ENCODE results near the gene UQCC2.

UQCC2 gene

DNA sequence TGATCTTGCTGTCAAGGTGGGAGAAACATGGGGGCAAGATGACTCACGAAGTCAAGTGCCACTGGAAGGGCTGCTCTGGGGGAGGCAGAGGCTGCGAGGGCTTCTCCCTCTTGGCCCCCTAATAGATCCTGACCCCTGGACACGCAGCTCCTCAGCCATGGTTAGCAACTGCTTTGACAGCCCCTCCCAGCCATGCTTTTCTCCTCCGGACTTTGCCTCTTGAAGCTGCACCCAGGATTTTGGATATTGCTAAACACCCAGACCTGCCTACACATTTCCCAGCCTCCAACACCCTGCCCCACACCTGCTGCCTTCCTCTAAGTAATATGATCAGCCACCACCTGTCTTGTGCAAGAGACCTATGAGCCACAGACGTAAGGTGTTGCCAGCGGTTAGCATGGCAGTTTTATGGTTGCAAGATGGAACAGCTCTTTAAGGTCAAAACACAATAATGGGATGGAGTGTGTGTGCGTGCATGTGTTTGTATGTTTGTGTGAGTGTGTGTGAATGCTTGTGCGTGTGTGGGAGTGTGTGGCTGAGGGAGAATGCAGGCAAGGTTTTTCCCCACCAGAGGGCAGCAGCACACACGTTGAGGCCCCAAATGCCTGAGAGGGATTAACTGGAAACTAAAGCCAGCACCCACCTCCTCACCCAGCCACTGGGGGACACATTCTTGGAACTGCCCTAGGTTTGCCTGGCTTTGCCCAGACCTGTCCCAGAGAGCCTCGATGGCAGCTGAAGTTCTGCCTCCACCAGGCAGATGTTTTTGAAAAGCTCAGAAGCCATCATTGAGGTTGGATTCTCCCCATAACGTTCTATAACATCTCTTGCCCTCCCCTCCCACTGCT lies 32.7 kb upstream of the UQCC2 start:
- Histone ChIP-seq H3K4ac (ENCODE audit: low read depth in 1 of 2, low read length in 2 of 2) (peak overlapping the region in 1 of 2 experiments; percentile 88), H3K14ac (ENCODE audit: low read length in 2 of 2) (no peak overlapping the region), H3K23ac (ENCODE audit: low read length in 2 of 2) (no peak overlapping the region), H3K27me3 (ENCODE audit: control insufficient read depth in 1 of 2, insufficient read depth in 1 of 2, low read length in 2 of 2) (peaks cover 0 to 83% of the 10 kb centered on the region in 2 experiments), H2AFZ (ENCODE audit: low read depth, low read length) (no peak overlapping the region), H4K91ac (ENCODE audit: low read length) (peak overlapping the region; percentile 14), H3K79me1 (replicated peaks; ENCODE audit: low read length, poor library complexity, severe bottlenecking) (peaks cover 18% of the 10 kb centered on the region), H3K4me2 (ENCODE audit: low read length, poor library complexity, severe bottlenecking) (peak overlapping the region; percentile 31), H3K27ac (ENCODE audit: low read length, poor library complexity, severe bottlenecking) (peak overlapping the region; percentile 97), H3K4me3 (ENCODE audit: insufficient read depth in 1 of 2, low read depth in 1 of 2, low read length in 2 of 2) (no peak overlapping the region), H3K9ac (ENCODE audit: low read length) (no peak overlapping the region), H3K18ac (ENCODE audit: low read depth in 1 of 2, low read length in 2 of 2) (peak overlapping the region; percentile 79 to 81), H2BK15ac (ENCODE audit: low read depth, poor library complexity, severe bottlenecking) (no peak overlapping the region), H3K36me3 (ENCODE audit: control insufficient read depth in 1 of 2, insufficient read depth in 2 of 2, low read depth in 1 of 2, low read length in 2 of 2) (peaks cover 0 to 27% of the 10 kb centered on the region in 2 experiments), H2BK12ac (ENCODE audit: low read length in 2 of 2) (peak overlapping the region; percentile 29 to 34), H2BK5ac (ENCODE audit: low read depth, low read length, poor library complexity, severe bottlenecking) (peak overlapping the region; percentile 88), H2AK5ac (ENCODE audit: low read length, severe bottlenecking) (no peak overlapping the region), H3K9me3 (ENCODE audit: control insufficient read depth, low read length) (no peaks in the 10 kb centered on the region), H2BK120ac (ENCODE audit: low read depth, low read length) (peak overlapping the region; percentile 78), H3K4me1 (ENCODE audit: control insufficient read depth, insufficient read depth, low read depth, low read length) (peaks cover 46% of the 10 kb centered on the region), H4K8ac (ENCODE audit: low read length) (peak overlapping the region; percentile 45)
- DNase-seq = peak; percentile 84
- WGBS = 39% methylated on average over 10 of the region's 11 CpGs

- no peak overlapping the region for H3K4ac ChIP-seq (ENCODE audit: low read depth in 1 of 2, low read length in 2 of 2)
- whole genome bisulfite sequencing = 78% methylated on average over 7 of the region's 7 CpGs
Observed at GRCh38 chr6:33742837-33743236, 31.3 kb upstream of the UQCC2 start.

DNA sequence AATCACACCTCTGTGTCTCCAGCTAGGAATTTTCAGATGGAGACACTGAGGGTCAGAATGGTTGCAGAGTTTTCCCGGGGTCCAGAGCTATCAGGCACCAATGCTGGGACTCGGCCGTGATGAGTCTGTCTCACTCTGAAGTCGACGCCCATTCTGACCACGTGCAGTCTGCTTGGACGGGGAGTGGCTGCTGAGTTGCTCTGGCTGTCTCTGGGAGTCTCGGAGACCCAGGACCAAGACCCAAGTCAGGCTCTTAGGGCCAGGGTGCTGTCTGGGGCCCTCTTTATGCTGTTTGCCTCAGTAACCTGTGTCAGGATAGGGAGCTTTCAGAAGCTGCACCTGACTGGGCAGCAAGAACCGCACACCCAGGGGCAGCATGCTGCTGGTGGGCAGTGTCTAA lies 30.6 kb upstream of the UQCC2 start:
- Histone ChIP-seq H3K4me1 (ENCODE audit: control insufficient read depth, insufficient read depth, low read depth, low read length) (peaks cover 37% of the 10 kb centered on the region), H2BK5ac (ENCODE audit: low read depth, low read length, poor library complexity, severe bottlenecking) (no peak overlapping the region), H2BK12ac (ENCODE audit: low read length in 2 of 2) (no peak overlapping the region), H3K18ac (ENCODE audit: low read depth in 1 of 2, low read length in 2 of 2) (no peak overlapping the region), H3K4ac (ENCODE audit: low read depth in 1 of 2, low read length in 2 of 2) (no peak overlapping the region), H4K8ac (ENCODE audit: low read length) (no peak overlapping the region), H3K79me1 (replicated peaks; ENCODE audit: low read length, poor library complexity, severe bottlenecking) (peaks cover 23% of the 10 kb centered on the region), H2AK5ac (ENCODE audit: low read length, severe bottlenecking) (no peak overlapping the region), H2AFZ (ENCODE audit: low read depth, low read length) (no peak overlapping the region), H3K4me3 (ENCODE audit: insufficient read depth in 1 of 2, low read depth in 1 of 2, low read length in 2 of 2) (no peak overlapping the region), H3K9me3 (ENCODE audit: control insufficient read depth, low read length) (no peaks in the 10 kb centered on the region), H3K27ac (ENCODE audit: low read length, poor library complexity, severe bottlenecking) (no peak overlapping the region), H2BK120ac (ENCODE audit: low read depth, low read length) (no peak overlapping the region), H3K36me3 (ENCODE audit: control insufficient read depth in 1 of 2, insufficient read depth in 2 of 2, low read depth in 1 of 2, low read length in 2 of 2) (peaks cover 0 to 46% of the 10 kb centered on the region in 2 experiments), H3K23ac (ENCODE audit: low read length in 2 of 2) (no peak overlapping the region), H3K27me3 (ENCODE audit: control insufficient read depth in 1 of 2, insufficient read depth in 1 of 2, low read length in 2 of 2) (peaks cover 0 to 76% of the 10 kb centered on the region in 2 experiments), H2BK15ac (ENCODE audit: low read depth, poor library complexity, severe bottlenecking) (no peak overlapping the region), H4K91ac (ENCODE audit: low read length) (no peak overlapping the region), H3K4me2 (ENCODE audit: low read length, poor library complexity, severe bottlenecking) (no peak overlapping the region), H3K9ac (ENCODE audit: low read length) (no peak overlapping the region), H3K14ac (ENCODE audit: low read length in 2 of 2) (no peak overlapping the region)
- DNase-seq = no peak
- 74% methylated on average over 9 of the region's 9 CpGs for WGBS

More at GRCh38 chr6:33742837-33743236, 31.3 kb upstream of the UQCC2 start:
- peak overlapping the region in 1 of 2 experiments; percentile 7 for H2BK12ac ChIP-seq (ENCODE audit: low read length in 2 of 2)
- H3K27me3 ChIP-seq (ENCODE audit: control insufficient read depth in 1 of 2, insufficient read depth in 1 of 2, low read length in 2 of 2) = peaks cover 0 to 83% of the 10 kb centered on the region in 2 experiments
- H3K27ac ChIP-seq (ENCODE audit: low read length, poor library complexity, severe bottlenecking) = no peak overlapping the region
- no peak overlapping the region for H2BK120ac ChIP-seq (ENCODE audit: low read depth, low read length)
- no peak overlapping the region for H3K4me3 ChIP-seq (ENCODE audit: insufficient read depth in 1 of 2, low read depth in 1 of 2, low read length in 2 of 2)
- no peak overlapping the region for H4K91ac ChIP-seq (ENCODE audit: low read length)
- no peak overlapping the region for H3K23ac ChIP-seq (ENCODE audit: low read length in 2 of 2)
- no peak overlapping the region for H3K9ac ChIP-seq (ENCODE audit: low read length)
- no peak overlapping the region for H2AFZ ChIP-seq (ENCODE audit: low read depth, low read length)
- no peaks in the 10 kb centered on the region for H3K9me3 ChIP-seq (ENCODE audit: control insufficient read depth, low read length)
- H3K4me2 ChIP-seq (ENCODE audit: low read length, poor library complexity, severe bottlenecking) = no peak overlapping the region
- no peak for DNase-seq
- peaks cover 0 to 41% of the 10 kb centered on the region in 2 experiments for H3K36me3 ChIP-seq (ENCODE audit: control insufficient read depth in 1 of 2, insufficient read depth in 2 of 2, low read depth in 1 of 2, low read length in 2 of 2)
- peaks cover 21% of the 10 kb centered on the region for H3K79me1 ChIP-seq (replicated peaks; ENCODE audit: low read length, poor library complexity, severe bottlenecking)
- peak overlapping the region; percentile 19 for H4K8ac ChIP-seq (ENCODE audit: low read length)
- no peak overlapping the region for H3K18ac ChIP-seq (ENCODE audit: low read depth in 1 of 2, low read length in 2 of 2)
- H2BK15ac ChIP-seq (ENCODE audit: low read depth, poor library complexity, severe bottlenecking) = no peak overlapping the region
- no peak overlapping the region for H3K14ac ChIP-seq (ENCODE audit: low read length in 2 of 2)
- no peak overlapping the region for H2BK5ac ChIP-seq (ENCODE audit: low read depth, low read length, poor library complexity, severe bottlenecking)
- peaks cover 38% of the 10 kb centered on the region for H3K4me1 ChIP-seq (ENCODE audit: control insufficient read depth, insufficient read depth, low read depth, low read length)
- H2AK5ac ChIP-seq (ENCODE audit: low read length, severe bottlenecking) = no peak overlapping the region

- H2AK5ac ChIP-seq (ENCODE audit: low read length, severe bottlenecking) = no peak overlapping the region
- H3K79me1 ChIP-seq (replicated peaks; ENCODE audit: low read length, poor library complexity, severe bottlenecking) = peaks cover 23% of the 10 kb centered on the region
- no peak overlapping the region for H2BK120ac ChIP-seq (ENCODE audit: low read depth, low read length)
- no peak overlapping the region for H3K4ac ChIP-seq (ENCODE audit: low read depth in 1 of 2, low read length in 2 of 2)
- H3K4me2 ChIP-seq (ENCODE audit: low read length, poor library complexity, severe bottlenecking) = no peak overlapping the region
- H3K36me3 ChIP-seq (ENCODE audit: control insufficient read depth in 1 of 2, insufficient read depth in 2 of 2, low read depth in 1 of 2, low read length in 2 of 2) = peaks cover 0 to 51% of the 10 kb centered on the region in 2 experiments
- no peak overlapping the region for H3K18ac ChIP-seq (ENCODE audit: low read depth in 1 of 2, low read length in 2 of 2)
- H2BK15ac ChIP-seq (ENCODE audit: low read depth, poor library complexity, severe bottlenecking) = no peak overlapping the region
- H2AFZ ChIP-seq (ENCODE audit: low read depth, low read length) = no peak overlapping the region
- H3K4me1 ChIP-seq (ENCODE audit: control insufficient read depth, insufficient read depth, low read depth, low read length) = peaks cover 27% of the 10 kb centered on the region
- DNase-seq = no peak
- no peak overlapping the region for H3K9ac ChIP-seq (ENCODE audit: low read length)
- H2BK12ac ChIP-seq (ENCODE audit: low read length in 2 of 2) = no peak overlapping the region
- 78% methylated on average over 5 of the region's 5 CpGs for WGBS
- no peak overlapping the region for H3K23ac ChIP-seq (ENCODE audit: low read length in 2 of 2)
- no peak overlapping the region for H4K8ac ChIP-seq (ENCODE audit: low read length)
- no peak overlapping the region for H3K27ac ChIP-seq (ENCODE audit: low read length, poor library complexity, severe bottlenecking)
- H2BK5ac ChIP-seq (ENCODE audit: low read depth, low read length, poor library complexity, severe bottlenecking) = no peak overlapping the region
- no peaks in the 10 kb centered on the region for H3K9me3 ChIP-seq (ENCODE audit: control insufficient read depth, low read length)
- no peak overlapping the region for H4K91ac ChIP-seq (ENCODE audit: low read length)
- peaks cover 0 to 63% of the 10 kb centered on the region in 2 experiments for H3K27me3 ChIP-seq (ENCODE audit: control insufficient read depth in 1 of 2, insufficient read depth in 1 of 2, low read length in 2 of 2)
- H3K4me3 ChIP-seq (ENCODE audit: insufficient read depth in 1 of 2, low read depth in 1 of 2, low read length in 2 of 2) = no peak overlapping the region
- H3K14ac ChIP-seq (ENCODE audit: low read length in 2 of 2) = no peak overlapping the region
Observed at GRCh38 chr6:33740794-33741193, 29.3 kb upstream of the UQCC2 start.

Measured in mesenchymal stem cell (in vitro differentiated cells and primary cell).